ACC112 (cell line): ENCODE results near the gene NECAP2.

Experiments
- H2AFZ ChIP-seq: fragments of 200-600 bp; sonication (generic); one replicate; pipeline ENCODE4 v1.6.0; 2017; ENCODE audit warnings: antibody characterized with exemption, low read length; ENCODE audit not compliant: unreplicated experiment
- H3K27ac ChIP-seq: fragments of 200-600 bp; sonication (generic); 2 replicates; pipeline ENCODE4 v1.5.1; 2014; ENCODE audit warnings: low read depth, mild to moderate bottlenecking, antibody characterized with exemption, low read length, moderate library complexity
- H3K27me3 ChIP-seq: fragments of 200-600 bp; sonication (generic); 2 replicates; pipeline ENCODE4 v1.6.1; 2014; ENCODE audit warnings: mild to moderate bottlenecking, antibody characterized with exemption, low read length, moderate library complexity, mixed read lengths; ENCODE audit not compliant: insufficient read depth
- H3K36me3 ChIP-seq: fragments of 200-600 bp; sonication (generic); 2 replicates; pipeline ENCODE4 v1.6.1; 2016; ENCODE audit warnings: mild to moderate bottlenecking, antibody characterized with exemption, low read length, moderate library complexity, mixed read lengths; ENCODE audit not compliant: insufficient read depth
- H3K4me1 ChIP-seq: fragments of 200-600 bp; sonication (generic); one replicate; pipeline ENCODE4 v1.6.1; 2016; ENCODE audit warnings: low read length, mixed read lengths; ENCODE audit not compliant: insufficient read depth, unreplicated experiment, control insufficient read depth
- H3K4me3 ChIP-seq: fragments of 200-600 bp; sonication (generic); 2 replicates; pipeline ENCODE4 v1.5.1; 2014; ENCODE audit warnings: mild to moderate bottlenecking, low read depth, low read length
- H3K79me2 ChIP-seq: fragments of 200-600 bp; sonication (generic); one replicate; pipeline ENCODE4 v1.6.0; 2016; ENCODE audit warnings: low read length; ENCODE audit not compliant: control insufficient read depth, unreplicated experiment, insufficient read depth

NECAP2 gene

GRCh38 chr1:16430606-16431005, 9.9 kb upstream of the NECAP2 start:
- Histone ChIP-seq H3K36me3 (no peaks in the 10 kb centered on the region), H3K27ac (no peak overlapping the region), H3K79me2 (no peaks in the 10 kb centered on the region), H2AFZ (no peak overlapping the region), H3K4me3 (no peak overlapping the region), H3K4me1 (no peaks in the 10 kb centered on the region), H3K27me3 (0 out of 2 replicates have a peak, but pooled peaks cover 3% of the 10 kb centered on the region)

- no peaks in the 10 kb centered on the region for H3K79me2 ChIP-seq
- H3K27me3 ChIP-seq: 0 out of 2 replicates have a peak, but pooled peaks cover 3% of the 10 kb centered on the region
- no peak overlapping the region for H2AFZ ChIP-seq
- no peaks in the 10 kb centered on the region for H3K36me3 ChIP-seq
- no peak overlapping the region for H3K4me3 ChIP-seq
- H3K4me1 ChIP-seq: no peaks in the 10 kb centered on the region
- no peak overlapping the region for H3K27ac ChIP-seq
These were observed 7.5 kb upstream of the NECAP2 start for GRCh38 chr1:16433030-16433429.

GRCh38 chr1:16434007-16434406, 6.5 kb upstream of the NECAP2 start:
- H3K27me3 ChIP-seq: 0 out of 2 replicates have a peak, but pooled peaks cover 3% of the 10 kb centered on the region
- H3K4me1 ChIP-seq: no peaks in the 10 kb centered on the region
- H3K4me3 ChIP-seq: no peak overlapping the region
- H3K27ac ChIP-seq: no peak overlapping the region
- no peaks in the 10 kb centered on the region for H3K36me3 ChIP-seq
- no peaks in the 10 kb centered on the region for H3K79me2 ChIP-seq
- no peak overlapping the region for H2AFZ ChIP-seq

- Histone ChIP-seq H3K4me3 (no peak overlapping the region), H3K4me1 (no peaks in the 10 kb centered on the region), H3K36me3 (no peaks in the 10 kb centered on the region), H3K79me2 (no peaks in the 10 kb centered on the region), H2AFZ (no peak overlapping the region), H3K27ac (no peak overlapping the region), H3K27me3 (0 out of 2 replicates have a peak, but pooled peaks cover 3% of the 10 kb centered on the region)
These were observed 6.0 kb upstream of the NECAP2 start for GRCh38 chr1:16434501-16434900.

GRCh38 chr1:16436946-16437474, 3.5 kb upstream of the NECAP2 start, which contains the start of gene SPATA21:
Gene SPATA21, minus strand, starts transcription at chr1:16437424. Its CDS starts 6,053 bp downstream, at chr1:16431371.
- H3K4me1 ChIP-seq: peaks cover under 1% of the 10 kb centered on the region
- no peaks in the 10 kb centered on the region for H3K36me3 ChIP-seq
- 0 out of 2 replicates have a peak, but pooled peaks cover 3% of the 10 kb centered on the region for H3K27me3 ChIP-seq
- H2AFZ ChIP-seq: no peak within 1 kb of the TSS
- H3K27ac ChIP-seq: no peak within 1 kb of the TSS
- H3K79me2 ChIP-seq: peaks cover 15% of the 10 kb centered on the region
- H3K4me3 ChIP-seq: no peak within 1 kb of the TSS

GRCh38 chr1:16438516-16438915, 2.0 kb upstream of the NECAP2 start:
- no peaks in the 10 kb centered on the region for H3K27me3 ChIP-seq
- peaks cover 30% of the 10 kb centered on the region for H3K79me2 ChIP-seq
- peak overlapping the region; percentile 57 for H2AFZ ChIP-seq

GRCh38 chr1:16438924-16439323, 1.6 kb upstream of the NECAP2 start:
- Histone ChIP-seq H3K27me3 (no peaks in the 10 kb centered on the region), H3K4me1 (peaks cover 5% of the 10 kb centered on the region), H3K79me2 (peaks cover 34% of the 10 kb centered on the region), H3K4me3 (no peak overlapping the region), H3K27ac (no peak overlapping the region), H3K36me3 (no peaks in the 10 kb centered on the region), H2AFZ (peak overlapping the region; percentile 57)

More at GRCh38 chr1:16438516-16438915, 2.0 kb upstream of the NECAP2 start:
- H3K36me3 ChIP-seq: no peaks in the 10 kb centered on the region
- no peak overlapping the region for H3K4me3 ChIP-seq
- H3K27ac ChIP-seq: no peak overlapping the region
- H3K4me1 ChIP-seq: peaks cover 5% of the 10 kb centered on the region

- peaks cover 5% of the 10 kb centered on the region for H3K4me1 ChIP-seq
- H3K79me2 ChIP-seq: peaks cover 41% of the 10 kb centered on the region
- no peaks in the 10 kb centered on the region for H3K27me3 ChIP-seq
- peak overlapping the region; percentile 89 for H3K4me3 ChIP-seq
- peaks cover 2% of the 10 kb centered on the region; the same call in 1 of the 2 replicates for H3K36me3 ChIP-seq
- H2AFZ ChIP-seq: peak overlapping the region; percentile 94
- no peak overlapping the region for H3K27ac ChIP-seq
These were observed 424 bp upstream of the NECAP2 start for GRCh38 chr1:16440131-16440469.

GRCh38 chr1:16441282-16441665, 750 bp downstream of the NECAP2 start:
- Histone ChIP-seq H3K36me3 (peaks cover 7% of the 10 kb centered on the region; the same call in 1 of the 2 replicates), H3K27me3 (no peaks in the 10 kb centered on the region), H3K4me3 (peak overlapping the region; percentile 89), H2AFZ (peak overlapping the region; percentile 68), H3K79me2 (peaks cover 41% of the 10 kb centered on the region), H3K27ac (peak overlapping the region; percentile 61; the same call in 1 of the 2 replicates), H3K4me1 (peaks cover 5% of the 10 kb centered on the region)

- peak overlapping the region; percentile 89 for H3K4me3 ChIP-seq
These were observed 1.7 kb downstream of the NECAP2 start for GRCh38 chr1:16442265-16442664.

GRCh38 chr1:16442941-16443340, 2.4 kb downstream of the NECAP2 start:
- Histone ChIP-seq H3K4me1 (peaks cover 5% of the 10 kb centered on the region), H3K27ac (no peak overlapping the region), H3K79me2 (peaks cover 41% of the 10 kb centered on the region), H3K27me3 (no peaks in the 10 kb centered on the region), H2AFZ (no peak overlapping the region), H3K4me3 (no peak overlapping the region), H3K36me3 (peaks cover 15% of the 10 kb centered on the region; the same call in 1 of the 2 replicates)

More at GRCh38 chr1:16442265-16442664, 1.7 kb downstream of the NECAP2 start:
- Histone ChIP-seq H3K27me3 (no peaks in the 10 kb centered on the region), H2AFZ (no peak overlapping the region), H3K4me1 (peaks cover 5% of the 10 kb centered on the region), H3K79me2 (peaks cover 41% of the 10 kb centered on the region), H3K36me3 (peaks cover 9% of the 10 kb centered on the region; the same call in 1 of the 2 replicates), H3K27ac (no peak overlapping the region)
